ENCODE measurements around the gene BMAL1. TPM values are rescaled to one million over a fixed set of nuclear protein-coding genes. Genes with fewer than 3 reads are reported as not detected.

Gene BMAL1
- total and polyA plus RNA-seq, 2 of the 4 experiments (the other 2 are of a cell fraction): 8.8 to 9.9 TPM

DNA sequence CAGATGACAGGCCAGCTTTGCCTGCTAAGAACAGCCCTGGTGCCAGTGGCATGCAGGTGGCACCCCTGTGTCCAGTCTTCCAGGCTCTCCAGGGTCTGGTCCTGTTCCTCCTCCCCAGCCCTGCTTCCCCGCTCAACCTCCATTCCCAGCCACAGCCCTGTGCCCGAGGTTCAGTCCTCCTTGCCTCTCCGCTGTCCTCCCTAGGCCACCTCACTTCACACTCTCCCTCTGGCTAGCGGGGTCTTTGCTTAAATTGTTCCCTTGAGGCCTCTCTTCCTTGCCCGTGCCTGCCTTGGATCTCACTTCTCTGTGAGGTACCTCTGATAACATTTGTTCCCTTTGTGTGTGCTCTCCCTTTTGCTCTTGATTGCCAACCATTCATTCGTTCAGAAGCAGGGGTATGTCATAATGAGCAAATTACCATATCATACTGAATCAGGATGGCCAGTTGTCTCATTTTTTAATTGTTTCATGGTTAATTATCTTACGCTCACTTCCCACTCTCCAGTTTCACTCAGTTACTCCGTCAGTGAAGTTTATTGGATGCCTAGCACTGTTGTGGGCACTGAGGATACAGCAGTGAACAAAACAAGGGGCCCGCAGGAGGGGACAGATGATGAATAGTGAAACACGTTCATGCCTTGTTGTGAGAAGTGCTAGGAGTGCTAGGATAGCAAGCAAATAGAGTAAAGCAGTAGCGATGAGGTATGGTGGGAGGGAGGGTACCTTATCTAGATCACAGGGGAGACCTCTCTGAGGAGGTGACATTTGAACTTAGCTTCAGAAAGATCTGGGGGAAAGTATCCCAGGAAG is 7.4 kb downstream of the BMAL1 start:
- H2BK20ac ChIP-seq (ENCODE audit: low read depth, low read length): no peak overlapping the region
- no peak for ATAC-seq (ENCODE audit: low read depth)

More for the DNA sequence above, 7.4 kb downstream of the BMAL1 start:
- no peak overlapping the region for H3K4me2 ChIP-seq (ENCODE audit: low read depth, low read length)
- H3K27me3 ChIP-seq (ENCODE audit: control insufficient read depth, insufficient read depth, low read length): no peaks in the 10 kb centered on the region
- no peak overlapping the region for H3K18ac ChIP-seq (ENCODE audit: low read depth, low read length)
- H3K23ac ChIP-seq (ENCODE audit: low read depth, low read length): no peak overlapping the region
- H3K4ac ChIP-seq (ENCODE audit: low read depth, low read length): no peak overlapping the region
- peaks cover 31 to 73% of the 10 kb centered on the region in 2 experiments for H3K79me1 ChIP-seq (ENCODE audit: low read depth in 1 of 2, low read length in 2 of 2)
- no peak overlapping the region for H2BK5ac ChIP-seq (ENCODE audit: low read depth, low read length, poor library complexity, severe bottlenecking)
- whole genome bisulfite sequencing, 2 experiments (ENCODE audit: extremely low coverage in 2 of 2, insufficient read length in 1 of 2): 74% methylated on average over 4 of the region's 11 CpGs; no CpG with 5 or more reads in 1 of the 2 experiments
- no peak overlapping the region for H3K9ac ChIP-seq (ENCODE audit: low read depth, low read length)
- no peak overlapping the region for H3K56ac ChIP-seq (ENCODE audit: extremely low read depth, insufficient read depth, low read length)
- H2BK120ac ChIP-seq (ENCODE audit: low read depth, low read length): no peak overlapping the region
- no peak overlapping the region for H4K91ac ChIP-seq (ENCODE audit: insufficient read depth, low read depth, low read length)
- H3K36me3 ChIP-seq (ENCODE audit: control insufficient read depth, insufficient read depth, low read length): no peaks in the 10 kb centered on the region
- no peak overlapping the region for H3K14ac ChIP-seq (replicated peaks; ENCODE audit: low read depth, low read length)
- H4K8ac ChIP-seq (ENCODE audit: low read depth in 2 of 2, low read length in 2 of 2): no peak overlapping the region
- intact Hi-C loops (cut with micrococcal nuclease): no loop called here
- H2AK9ac ChIP-seq (replicated peaks; ENCODE audit: low read depth, low read length, poor library complexity): no peak overlapping the region
- H2AK5ac ChIP-seq (ENCODE audit: low read depth, low read length): no peak overlapping the region
- dilution Hi-C loops (cut with HindIII; ENCODE audit: low sequenced_read_pairs, unreplicated experiment): no loop called here
- no peaks in the 10 kb centered on the region for H3K9me3 ChIP-seq (ENCODE audit: control insufficient read depth, insufficient read depth, low read length)
- in situ Hi-C loops (cut with MboI; ENCODE audit: low sequenced_read_pairs): no loop called here
- peaks cover 3% of the 10 kb centered on the region for H3K4me1 ChIP-seq (ENCODE audit: control insufficient read depth, insufficient read depth, low read length)
- no TSS peak for BruUV-seq (replicated peaks)
- H3K4me3 ChIP-seq (ENCODE audit: insufficient read depth, low read depth, low read length): no peak overlapping the region
- no peak overlapping the region for H4K5ac ChIP-seq (ENCODE audit: low read depth, low read length)
- no peak overlapping the region for H2BK15ac ChIP-seq (ENCODE audit: low read depth, low read length)
- no peak for DNase-seq
- peaks cover 25% of the 10 kb centered on the region for H3K9me1 ChIP-seq (ENCODE audit: insufficient read depth, low read length)
- TF ChIP-seq, protein P1, sequence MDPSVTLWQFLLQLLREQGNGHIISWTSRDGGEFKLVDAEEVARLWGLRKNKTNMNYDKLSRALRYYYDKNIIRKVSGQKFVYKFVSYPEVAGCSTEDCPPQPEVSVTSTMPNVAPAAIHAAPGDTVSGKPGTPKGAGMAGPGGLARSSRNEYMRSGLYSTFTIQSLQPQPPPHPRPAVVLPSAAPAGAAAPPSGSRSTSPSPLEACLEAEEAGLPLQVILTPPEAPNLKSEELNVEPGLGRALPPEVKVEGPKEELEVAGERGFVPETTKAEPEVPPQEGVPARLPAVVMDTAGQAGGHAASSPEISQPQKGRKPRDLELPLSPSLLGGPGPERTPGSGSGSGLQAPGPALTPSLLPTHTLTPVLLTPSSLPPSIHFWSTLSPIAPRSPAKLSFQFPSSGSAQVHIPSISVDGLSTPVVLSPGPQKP (IDR thresholded peaks at IDR 0.05; ENCODE audit: borderline replicate concordance, low read depth, low read length): no peak
- no peak for TF ChIP-seq POLR2A (IDR thresholded peaks at IDR 0.05; ENCODE audit: low read depth, low read length)
- TF ChIP-seq MAFK (IDR thresholded peaks at IDR 0.05; ENCODE audit: low read depth, low read length): no peak
- no peak for TF ChIP-seq RCOR1 (IDR thresholded peaks at IDR 0.05; ENCODE audit: insufficient replicate concordance, low read length)
- TF ChIP-seq RFX5 (IDR thresholded peaks at IDR 0.05; ENCODE audit: low read depth, low read length): no peak
- no peak for TF ChIP-seq USF2 (IDR thresholded peaks at IDR 0.05; ENCODE audit: low read depth, low read length)
- no peak for TF ChIP-seq CEBPB (IDR thresholded peaks at IDR 0.05; ENCODE audit: low read depth, low read length)
- no peak for TF ChIP-seq SMC3 (IDR thresholded peaks at IDR 0.05; ENCODE audit: low read depth, low read length)
- no peak for TF ChIP-seq MAZ (IDR thresholded peaks at IDR 0.05; ENCODE audit: borderline replicate concordance, low read depth, low read length)
- no peak for TF ChIP-seq NFE2L2 (IDR thresholded peaks at IDR 0.05; ENCODE audit: low read depth, low read length)
- TF ChIP-seq RAD21 (IDR thresholded peaks at IDR 0.05; ENCODE audit: low read length): no peak
- TF ChIP-seq MXI1 (IDR thresholded peaks at IDR 0.05; ENCODE audit: borderline replicate concordance, low read depth, low read length): no peak
- TF ChIP-seq BHLHE40 (IDR thresholded peaks at IDR 0.05; ENCODE audit: low read depth, low read length): no peak
- TF ChIP-seq FOS (IDR thresholded peaks at IDR 0.05; ENCODE audit: low read depth, low read length): no peak
- TF ChIP-seq CHD1 (IDR thresholded peaks at IDR 0.05; ENCODE audit: low read depth, low read length): no peak
- TF ChIP-seq, protein P2, sequence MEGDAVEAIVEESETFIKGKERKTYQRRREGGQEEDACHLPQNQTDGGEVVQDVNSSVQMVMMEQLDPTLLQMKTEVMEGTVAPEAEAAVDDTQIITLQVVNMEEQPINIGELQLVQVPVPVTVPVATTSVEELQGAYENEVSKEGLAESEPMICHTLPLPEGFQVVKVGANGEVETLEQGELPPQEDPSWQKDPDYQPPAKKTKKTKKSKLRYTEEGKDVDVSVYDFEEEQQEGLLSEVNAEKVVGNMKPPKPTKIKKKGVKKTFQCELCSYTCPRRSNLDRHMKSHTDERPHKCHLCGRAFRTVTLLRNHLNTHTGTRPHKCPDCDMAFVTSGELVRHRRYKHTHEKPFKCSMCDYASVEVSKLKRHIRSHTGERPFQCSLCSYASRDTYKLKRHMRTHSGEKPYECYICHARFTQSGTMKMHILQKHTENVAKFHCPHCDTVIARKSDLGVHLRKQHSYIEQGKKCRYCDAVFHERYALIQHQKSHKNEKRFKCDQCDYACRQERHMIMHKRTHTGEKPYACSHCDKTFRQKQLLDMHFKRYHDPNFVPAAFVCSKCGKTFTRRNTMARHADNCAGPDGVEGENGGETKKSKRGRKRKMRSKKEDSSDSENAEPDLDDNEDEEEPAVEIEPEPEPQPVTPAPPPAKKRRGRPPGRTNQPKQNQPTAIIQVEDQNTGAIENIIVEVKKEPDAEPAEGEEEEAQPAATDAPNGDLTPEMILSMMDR (conservative IDR thresholded peaks at IDR 0.05; ENCODE audit: low read depth, low read length): no peak
- H2AFZ ChIP-seq (replicated peaks; ENCODE audit: low read length, poor library complexity): no peak overlapping the region
- no peak overlapping the region for H3K27ac ChIP-seq (ENCODE audit: insufficient read depth, low read length)
- peaks cover 66% of the 10 kb centered on the region for H4K20me1 ChIP-seq (ENCODE audit: insufficient read depth, low read length)
- ChIA-PET CTCF (no interaction called here), POLR2A (ENCODE audit: unreplicated experiment) (no interaction called here)

Data from IMR-90 (cell line).